Common myeloid progenitor, CD34-positive (primary cell): ENCODE measurements around the gene TTLL5.

Source experiments
- CTCF ChIA-PET: fragments of 350-600 bp; sonication (Branson Sonifier 250); formaldehyde crosslinking; loops from one replicate; lab custom pipeline; 2021; ENCODE audit warnings: antibody characterized with exemption; lab: Charles Lee
- POLR2A ChIA-PET: fragments of 350-600 bp; sonication (Branson Sonifier 250); formaldehyde crosslinking; loops from one replicate; lab custom pipeline; 2021; ENCODE audit warnings: antibody characterized with exemption; lab: Charles Lee
- DNase-seq, 3 donors: peaks; one replicate each; pipeline versions ENCODE4 v3.0.0 to v3.0.0-alpha.2; 2013
- H3K27ac ChIP-seq, 2 experiments: 1 replicate in 1 of 2; 2 replicates in 1 of 2; pipeline ENCODE4 v1.7.0; 2013; ENCODE audit warnings: inconsistent platforms in 2 of 2, low read length in 2 of 2, mild to moderate bottlenecking in 2 of 2, low read depth in 1 of 2, moderate library complexity in 1 of 2; ENCODE audit not compliant: severe bottlenecking in 2 of 2, insufficient read depth in 1 of 2, poor library complexity in 1 of 2
- H3K27me3 ChIP-seq, 5 experiments: replicated peaks in 2 of 5; 1 replicate in 3 of 5; 2 replicates in 2 of 5; pipeline versions ENCODE4 v1.6.1 to v1.7.0; 2013; ENCODE audit warnings: low read length in 4 of 5, mild to moderate bottlenecking in 2 of 5, moderate library complexity in 2 of 5, inconsistent platforms in 1 of 5; ENCODE audit not compliant: insufficient read depth in 5 of 5, control insufficient read depth in 4 of 5
- H3K36me3 ChIP-seq, 4 experiments: 1 replicate in 2 of 4; 2 replicates in 2 of 4; pipeline versions ENCODE4 v1.6.1 to v1.7.0; 2013; ENCODE audit warnings: low read length in 3 of 4, control low read depth in 1 of 4, mild to moderate bottlenecking in 1 of 4; ENCODE audit not compliant: control insufficient read depth in 4 of 4, insufficient read depth in 4 of 4
- H3K4me1 ChIP-seq, 4 experiments: 1 replicate in 3 of 4; 2 replicates in 1 of 4; pipeline versions ENCODE4 v1.6.1 to v1.7.1; 2013; ENCODE audit warnings: low read length in 3 of 4, mild to moderate bottlenecking in 3 of 4, control low read depth in 1 of 4, inconsistent platforms in 1 of 4, moderate library complexity in 1 of 4; ENCODE audit not compliant: control insufficient read depth in 4 of 4, insufficient read depth in 4 of 4; ENCODE audit errors: control extremely low read depth in 1 of 4
- H3K4me3 ChIP-seq, 7 experiments: 1 replicate in 4 of 7; 2 replicates in 3 of 7; pipeline versions ENCODE4 v1.5.1 to v1.7.0; 2013; ENCODE audit warnings: mild to moderate bottlenecking in 7 of 7, low read length in 6 of 7, moderate library complexity in 6 of 7, inconsistent platforms in 2 of 7, low read depth in 2 of 7, control low read depth in 1 of 7; ENCODE audit not compliant: insufficient read depth in 4 of 7, control insufficient read depth in 1 of 7; ENCODE audit errors: extremely low read depth in 1 of 7
- H3K9me3 ChIP-seq, 5 experiments: 1 replicate in 4 of 5; 2 replicates in 1 of 5; pipeline versions ENCODE4 v1.6.1 to v1.7.1; 2013; ENCODE audit warnings: low read length in 4 of 5, mild to moderate bottlenecking in 2 of 5, inconsistent platforms in 1 of 5, low read depth in 1 of 5, moderate library complexity in 1 of 5; ENCODE audit not compliant: control insufficient read depth in 4 of 5, insufficient read depth in 2 of 5; ENCODE audit errors: control extremely low read depth in 1 of 5
- WGBS: methylation state at CpG from one replicate; pipeline ENCODE4 v1.1.5; 2013; ENCODE audit not compliant: insufficient coverage; 5-methylcytosine and 5-hydroxymethylcytosine counted together

Gene TTLL5

GRCh38 chr14:75703467-75703866 lies 42.4 kb downstream of the TTLL5 start:
- ChIA-PET POLR2A (no interaction called here), CTCF (interaction anchor here (1.1 to 1.3 kb wide), 2 partner anchors 273 to 279 kb away, joined by 4 read pairs; partner anchors contain the start of gene TGFB3)
- Histone ChIP-seq H3K27ac (no peak overlapping the region), H3K4me1 (no peaks in the 10 kb centered on the region), H3K4me3 (no peak overlapping the region), H3K36me3 (peaks cover 10 to 63% (median 37%) of the 10 kb centered on the region in 4 experiments), H3K27me3 (no peaks in the 10 kb centered on the region), H3K9me3 (peaks cover 0 to 5% (median 4%) of the 10 kb centered on the region in 5 experiments)
- WGBS = no CpG with 5 or more reads among the region's 1 CpG
- DNase-seq = no peak

- Histone ChIP-seq H3K36me3 (peaks cover 10 to 54% (median 29%) of the 10 kb centered on the region in 4 experiments), H3K9me3 (peaks cover 0 to 4% (median 4%) of the 10 kb centered on the region in 5 experiments), H3K4me1 (no peaks in the 10 kb centered on the region), H3K4me3 (no peak overlapping the region), H3K27me3 (no peaks in the 10 kb centered on the region), H3K27ac (no peak overlapping the region)
- CTCF ChIA-PET = interaction anchor here (1.2 kb wide), 1 partner anchor 275 kb away, joined by 3 read pairs; no protein-coding TSS in a partner anchor
- POLR2A ChIA-PET = no interaction called here
- DNase-seq = no peak
- WGBS = 100% methylated on average over 3 of the region's 3 CpGs
These were observed 44.0 kb downstream of the TTLL5 start for GRCh38 chr14:75705014-75705413.

GRCh38 chr14:75709207-75709812 lies 48.3 kb downstream of the TTLL5 start:
- WGBS = 47% methylated on average over 7 of the region's 10 CpGs
- no peaks in the 10 kb centered on the region for H3K9me3 ChIP-seq
- H3K4me3 ChIP-seq = no peak overlapping the region
- DNase-seq = peak; percentile 77 to 89 (median 84)
- ChIA-PET CTCF (interaction anchor here (0.7 to 6.6 kb wide), 24 partner anchors 8 to 678 kb away, joined by 3 to 147 read pairs (median 4); partner anchors contain the start of genes FLVCR2, IFT43 and TGFB3), POLR2A (no interaction called here)
- no peak overlapping the region for H3K27ac ChIP-seq
- H3K4me1 ChIP-seq = no peaks in the 10 kb centered on the region
- H3K27me3 ChIP-seq = no peaks in the 10 kb centered on the region
- H3K36me3 ChIP-seq = peaks cover 3 to 31% (median 16%) of the 10 kb centered on the region in 4 experiments

GRCh38 chr14:75711105-75711795 lies 50.2 kb downstream of the TTLL5 start:
- Histone ChIP-seq H3K4me3 (no peak overlapping the region), H3K36me3 (peaks cover 3 to 23% (median 14%) of the 10 kb centered on the region in 4 experiments), H3K9me3 (no peaks in the 10 kb centered on the region), H3K4me1 (no peaks in the 10 kb centered on the region), H3K27me3 (no peaks in the 10 kb centered on the region), H3K27ac (no peak overlapping the region)
- peak; percentile 49 to 64 (median 63) for DNase-seq
- 100% methylated on average over 3 of the region's 4 CpGs for WGBS
- CTCF ChIA-PET = interaction anchor here (0.8 to 6.6 kb wide), 11 partner anchors 9 to 676 kb away, joined by 3 to 147 read pairs (median 4); partner anchors contain the start of genes IFT43 and TGFB3
- POLR2A ChIA-PET = no interaction called here

DNA sequence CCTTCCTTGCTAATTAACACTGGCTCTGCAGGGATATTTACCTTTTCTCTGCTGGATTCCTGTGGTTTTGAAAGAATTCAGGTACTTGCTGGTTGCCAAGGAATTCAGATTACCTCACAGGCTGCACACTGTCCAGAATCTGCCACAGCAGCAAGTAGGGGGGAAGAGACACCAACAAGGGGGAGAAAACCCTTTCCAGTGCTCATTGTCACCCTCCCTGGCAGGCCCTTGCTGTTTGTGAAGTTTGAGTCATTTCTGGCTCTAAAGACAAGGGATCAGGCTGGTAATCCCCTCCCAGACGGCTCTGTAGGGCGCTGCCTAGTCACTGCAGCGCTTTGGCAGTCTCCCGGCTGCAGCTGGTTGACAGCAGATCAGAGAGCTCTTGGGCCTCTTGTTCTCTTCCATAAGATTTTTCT lies 50.8 kb downstream of the TTLL5 start:
- POLR2A ChIA-PET = no interaction called here

DNA sequence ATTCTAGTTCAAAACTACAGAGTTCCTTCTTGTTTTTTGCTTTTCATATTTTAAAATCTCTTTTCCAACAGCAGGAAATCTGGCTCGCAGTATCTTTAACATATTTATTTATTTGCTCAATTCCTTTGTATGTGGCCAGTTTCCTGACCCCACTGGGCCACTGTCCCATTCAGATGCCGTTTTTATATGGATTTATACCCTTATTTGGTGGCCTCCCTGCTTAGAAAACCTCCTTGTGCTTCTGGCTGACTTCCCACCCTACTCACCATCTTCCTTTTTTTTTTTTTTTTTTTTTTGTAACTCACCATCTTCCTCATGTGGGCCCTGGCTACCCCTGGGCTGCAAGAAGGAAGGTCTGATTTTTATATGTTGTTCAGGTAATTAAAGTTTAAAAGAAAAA lies 53.9 kb downstream of the TTLL5 start:
- no peak overlapping the region for H3K27ac ChIP-seq
- no peaks in the 10 kb centered on the region for H3K27me3 ChIP-seq
- peaks cover 13 to 36% (median 21%) of the 10 kb centered on the region in 4 experiments for H3K36me3 ChIP-seq
- 71% methylated on average over 1 of the region's 2 CpGs for WGBS
- ChIA-PET POLR2A (no interaction called here), CTCF (interaction anchor here (1.0 to 1.4 kb wide), 2 partner anchors 264 to 268 kb away, joined by 3 read pairs; no protein-coding TSS in a partner anchor)
- H3K4me3 ChIP-seq = no peak overlapping the region
- no peak for DNase-seq
- H3K9me3 ChIP-seq = no peaks in the 10 kb centered on the region
- H3K4me1 ChIP-seq = no peaks in the 10 kb centered on the region

More for the DNA sequence above, 50.8 kb downstream of the TTLL5 start:
- Histone ChIP-seq H3K9me3 (no peaks in the 10 kb centered on the region), H3K4me1 (no peaks in the 10 kb centered on the region), H3K27ac (no peak overlapping the region), H3K4me3 (no peak overlapping the region), H3K27me3 (no peaks in the 10 kb centered on the region), H3K36me3 (peaks cover 3 to 28% (median 13%) of the 10 kb centered on the region in 4 experiments)
- 94% methylated on average over 2 of the region's 4 CpGs for WGBS
- DNase-seq = no peak
- CTCF ChIA-PET = interaction anchor here (0.8 to 6.6 kb wide), 8 partner anchors 10 to 284 kb away, joined by 3 to 147 read pairs (median 4); partner anchors contain the start of genes IFT43 and TGFB3
